Chondrocyte (in vitro differentiated cells): ENCODE results near the gene GIMAP7. TPM values are rescaled to one million over a fixed set of nuclear protein-coding genes. Genes with fewer than 3 reads are reported as not detected.

ENCODE experiments used
- DNase-seq: peaks from one replicate; pipeline ENCODE4 v3.0.0; 2021; ENCODE audit warnings: mixed read lengths, low spot score
- H3K27ac Mint-ChIP-seq: one replicate; pipeline ENCODE4 v1.8.0; 2021; ENCODE audit warnings: mild to moderate bottlenecking, moderate library complexity, mixed read lengths; ENCODE audit not compliant: unreplicated experiment
- H3K27me3 Mint-ChIP-seq: 2 replicates; pipeline ENCODE4 v1.8.0; 2021; ENCODE audit warnings: low read depth, mixed read lengths
- H3K36me3 Mint-ChIP-seq: 2 replicates; pipeline ENCODE4 v1.8.0; 2021; ENCODE audit warnings: low read depth, mixed read lengths
- H3K4me1 Mint-ChIP-seq: 2 replicates; pipeline ENCODE4 v1.8.0; 2021; ENCODE audit warnings: low read depth, mild to moderate bottlenecking, mixed read lengths
- H3K4me3 Mint-ChIP-seq: one replicate; pipeline ENCODE4 v1.8.0; 2021; ENCODE audit warnings: mild to moderate bottlenecking, moderate library complexity, mixed read lengths; ENCODE audit not compliant: unreplicated experiment
- H3K9me3 Mint-ChIP-seq: 2 replicates; pipeline ENCODE4 v1.8.0; 2021; ENCODE audit warnings: low read depth, mixed read lengths
- CTCF ChIP-seq: fragments of 200-600 bp; sonication (generic); IDR thresholded peaks from 2 replicates; pipeline ENCODE4 v1.5.0; 2021; ENCODE audit warnings: antibody characterized with exemption, mild to moderate bottlenecking, moderate library complexity
- total RNA-seq: library from RNA; stranded (reverse); gene quantifications from 3 replicates; pipeline ENCODE4 v1.2.1, GENCODE V29; 2021

Gene GIMAP7
- total RNA-seq, 1 donor from 2014 or later = not detected

- no peak for TF ChIP-seq CTCF
- no peaks in the 10 kb centered on the region for H3K27me3 Mint-ChIP-seq
- no peaks in the 10 kb centered on the region for H3K4me1 Mint-ChIP-seq
- no peaks in the 10 kb centered on the region for H3K36me3 Mint-ChIP-seq
- peaks cover 18% of the 10 kb centered on the region for H3K9me3 Mint-ChIP-seq
- no peak for DNase-seq
- no peak overlapping the region for H3K4me3 Mint-ChIP-seq
- no peak overlapping the region for H3K27ac Mint-ChIP-seq
Measured at GRCh38 chr7:150569245-150569955, 54.7 kb downstream of the GIMAP7 start.

Other genes starting within 250 kb of the GIMAP7 start
- 1.5 to 1.7 TPM in 2 of 3 replicates, not detected in the other for gene LRRC61, start 191.5 kb upstream of the GIMAP7 start, total RNA-seq
- gene ACTR3C, start 191.3 kb upstream of the GIMAP7 start, total RNA-seq = 0.25 to 0.85 TPM in 2 of 3 replicates, not detected in the other
- 1.4 to 1.9 TPM (median 1.8 TPM) in 3 replicates for gene RARRES2, start 173.2 kb upstream of the GIMAP7 start, total RNA-seq
- 59.5 to 65.8 TPM (median 63.4 TPM) in 3 replicates for gene REPIN1, start 146.1 kb upstream of the GIMAP7 start, total RNA-seq
- gene ZNF775, start 135.5 kb upstream of the GIMAP7 start, total RNA-seq = 4.3 to 6.5 TPM (median 6.0 TPM) in 3 replicates
- gene GIMAP8, start 64.2 kb upstream of the GIMAP7 start, total RNA-seq = not detected in 3 replicates
- not detected in 3 replicates for gene GIMAP4, start 52.5 kb downstream of the GIMAP7 start, total RNA-seq
- gene GIMAP6, start 117.5 kb downstream of the GIMAP7 start, total RNA-seq = not detected in 3 replicates
- gene GIMAP2, start 170.8 kb downstream of the GIMAP7 start, total RNA-seq = not detected in 3 replicates
- not detected in 3 replicates for gene GIMAP1, start 201.7 kb downstream of the GIMAP7 start, total RNA-seq
- not detected in 3 replicates for gene GIMAP5, start 222.5 kb downstream of the GIMAP7 start, total RNA-seq